GM23338 (cell line): ENCODE data around the gene CUX1.

Experiments
- JUNB ChIP-seq: IDR thresholded peaks from one replicate; pipeline ENCODE4 v1.6.1; 2016; ENCODE audit warnings: antibody characterized with exemption; ENCODE audit not compliant: unreplicated experiment
- POLR2AphosphoS5 ChIP-seq: IDR thresholded peaks from 2 replicates; pipeline ENCODE4 v1.6.1; 2016; ENCODE audit warnings: antibody characterized with exemption, low read depth
- TF ChIP-seq, protein P1 (sequence below), 2 experiments: fragments of 200-600 bp in 1 of 2; sonication (generic) in 1 of 2; conservative IDR thresholded peaks; 2 replicates each; pipeline versions ENCODE4 v1.5.1 to v1.6.1; 2016 to 2017; ENCODE audit warnings: antibody characterized with exemption in 2 of 2, low read depth in 2 of 2, mild to moderate bottlenecking in 2 of 2, moderate library complexity in 1 of 2

GRCh38 chr7:102241431-102241830, 424.0 kb downstream of the CUX1 start:
- TF ChIP-seq, protein P1, sequence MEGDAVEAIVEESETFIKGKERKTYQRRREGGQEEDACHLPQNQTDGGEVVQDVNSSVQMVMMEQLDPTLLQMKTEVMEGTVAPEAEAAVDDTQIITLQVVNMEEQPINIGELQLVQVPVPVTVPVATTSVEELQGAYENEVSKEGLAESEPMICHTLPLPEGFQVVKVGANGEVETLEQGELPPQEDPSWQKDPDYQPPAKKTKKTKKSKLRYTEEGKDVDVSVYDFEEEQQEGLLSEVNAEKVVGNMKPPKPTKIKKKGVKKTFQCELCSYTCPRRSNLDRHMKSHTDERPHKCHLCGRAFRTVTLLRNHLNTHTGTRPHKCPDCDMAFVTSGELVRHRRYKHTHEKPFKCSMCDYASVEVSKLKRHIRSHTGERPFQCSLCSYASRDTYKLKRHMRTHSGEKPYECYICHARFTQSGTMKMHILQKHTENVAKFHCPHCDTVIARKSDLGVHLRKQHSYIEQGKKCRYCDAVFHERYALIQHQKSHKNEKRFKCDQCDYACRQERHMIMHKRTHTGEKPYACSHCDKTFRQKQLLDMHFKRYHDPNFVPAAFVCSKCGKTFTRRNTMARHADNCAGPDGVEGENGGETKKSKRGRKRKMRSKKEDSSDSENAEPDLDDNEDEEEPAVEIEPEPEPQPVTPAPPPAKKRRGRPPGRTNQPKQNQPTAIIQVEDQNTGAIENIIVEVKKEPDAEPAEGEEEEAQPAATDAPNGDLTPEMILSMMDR (conservative IDR thresholded peaks at IDR 0.05; ENCODE audit: low read depth in 2 of 2), result no peak
- TF ChIP-seq JUNB (no peak), POLR2AphosphoS5 (no peak)
